Brain microvascular endothelial cell (primary cell): ENCODE results near the gene MSH2.

Experiments used
- DNase-seq: peaks from one replicate; pipeline ENCODE4 v3.0.0-alpha.2; 2020
- H3K27ac ChIP-seq: fragments of 250-450 bp; sonication (Bioruptor Pico); 2 replicates; pipeline ENCODE4 v1.5.1; 2020; ENCODE audit warnings: mild to moderate bottlenecking, moderate library complexity
- H3K27me3 ChIP-seq: fragments of 250-450 bp; sonication (Bioruptor Pico); replicated peaks from 2 replicates; pipeline ENCODE4 v1.5.1; 2020; ENCODE audit warnings: mild to moderate bottlenecking
- H3K36me3 ChIP-seq: fragments of 250-450 bp; sonication (Bioruptor Pico); replicated peaks from 2 replicates; pipeline ENCODE4 v1.5.1; 2020; ENCODE audit warnings: mild to moderate bottlenecking
- H3K4me3 ChIP-seq: 2 replicates; pipeline ENCODE4 v1.5.1; 2011; ENCODE audit warnings: low read depth, mild to moderate bottlenecking, control low read depth, low read length, moderate library complexity
- CTCF ChIP-seq: IDR thresholded peaks from 2 replicates; pipeline ENCODE4 v1.5.1; 2011; ENCODE audit warnings: low read depth, mild to moderate bottlenecking, moderate library complexity, low read length, control low read depth, inconsistent platforms; ENCODE audit errors: missing control alignments
- in situ Hi-C: cut with HindIII; loops from 2 replicates; pipeline ENCODE4 v1.10.0; 2017; ENCODE audit warnings: low sequenced_read_pairs, low pct_ligation_motif_present

The MSH2 gene

GRCh38 chr2:47510745-47511144 lies 107.8 kb downstream of the MSH2 start:
- in situ Hi-C loops = no loop called here
- H3K27me3 ChIP-seq = no peaks in the 10 kb centered on the region
- TF ChIP-seq CTCF = peak; percentile 41
- H3K36me3 ChIP-seq = no peaks in the 10 kb centered on the region
- H3K27ac ChIP-seq = no peak overlapping the region
- no peak overlapping the region for H3K4me3 ChIP-seq
- DNase-seq = no peak

- H3K27me3 ChIP-seq = no peaks in the 10 kb centered on the region
Observed at GRCh38 chr2:47512581-47513083, 109.7 kb downstream of the MSH2 start.

GRCh38 chr2:47513981-47514520 lies 111.1 kb downstream of the MSH2 start:
- in situ Hi-C loops = no loop called here
- Histone ChIP-seq H3K4me3 (no peak overlapping the region), H3K36me3 (no peaks in the 10 kb centered on the region), H3K27me3 (no peaks in the 10 kb centered on the region), H3K27ac (no peak overlapping the region)
- no peak for DNase-seq
- TF ChIP-seq CTCF = no peak

More at GRCh38 chr2:47512581-47513083, 109.7 kb downstream of the MSH2 start:
- Histone ChIP-seq H3K36me3 (no peaks in the 10 kb centered on the region), H3K27ac (no peak overlapping the region), H3K4me3 (no peak overlapping the region)
- in situ Hi-C loops = no loop called here
- DNase-seq = no peak
- TF ChIP-seq CTCF = no peak

GRCh38 chr2:47516360-47517104 lies 113.6 kb downstream of the MSH2 start:
- no peak overlapping the region for H3K27ac ChIP-seq
- no peak for TF ChIP-seq CTCF
- in situ Hi-C loops = no loop called here
- no peaks in the 10 kb centered on the region for H3K36me3 ChIP-seq
- DNase-seq = no peak
- no peak overlapping the region for H3K4me3 ChIP-seq
- no peaks in the 10 kb centered on the region for H3K27me3 ChIP-seq

- in situ Hi-C loops = no loop called here
- no peak overlapping the region for H3K4me3 ChIP-seq
- no peak for TF ChIP-seq CTCF
- no peaks in the 10 kb centered on the region for H3K36me3 ChIP-seq
- H3K27me3 ChIP-seq = no peaks in the 10 kb centered on the region
- no peak overlapping the region for H3K27ac ChIP-seq
- DNase-seq = no peak
Observed at GRCh38 chr2:47518497-47519146, 115.7 kb downstream of the MSH2 start.
